Skeletal muscle tissue (tissue), 4 donors: Measurements from ENCODE around the gene TMC1. TPM values are rescaled to one million over a fixed set of nuclear protein-coding genes. Genes with fewer than 3 reads are reported as not detected.

ENCODE experiments used
- H3K27ac ChIP-seq: one replicate; pipeline ENCODE4 v1.7.0; 2013; ENCODE audit warnings: mild to moderate bottlenecking, low read depth, low read length, inconsistent platforms
- H3K27me3 ChIP-seq, 3 donors: one replicate each; pipeline ENCODE4 v1.7.0; 2013; ENCODE audit warnings: low read length in 3 of 3; ENCODE audit not compliant: control insufficient read depth in 3 of 3, insufficient read depth in 3 of 3
- H3K36me3 ChIP-seq, 3 donors: one replicate each; pipeline ENCODE4 v1.7.0; 2013; ENCODE audit warnings: low read length in 3 of 3; ENCODE audit not compliant: control insufficient read depth in 3 of 3, insufficient read depth in 3 of 3
- H3K4me1 ChIP-seq, 3 donors: one replicate each; pipeline ENCODE4 v1.7.0; 2013; ENCODE audit warnings: low read length in 3 of 3, mild to moderate bottlenecking in 3 of 3; ENCODE audit not compliant: control insufficient read depth in 3 of 3, insufficient read depth in 3 of 3
- H3K4me3 ChIP-seq, 3 donors: one replicate each; pipeline ENCODE4 v1.7.0; 2013; ENCODE audit warnings: low read length in 3 of 3
- H3K9ac ChIP-seq, 3 donors: one replicate each; pipeline ENCODE4 v1.7.0; 2013; ENCODE audit warnings: low read length in 3 of 3, mild to moderate bottlenecking in 3 of 3, moderate library complexity in 2 of 3, low read depth in 1 of 3
- H3K9me3 ChIP-seq, 3 donors: one replicate each; pipeline ENCODE4 v1.7.0; 2013; ENCODE audit warnings: low read length in 3 of 3; ENCODE audit not compliant: control insufficient read depth in 3 of 3
- total RNA-seq: library from RNA; depleted of rRNA; stranded (reverse); fragments of >200 nt; gene quantifications from one replicate; pipeline ENCODE4 v1.2.3, GENCODE V29; 2014
- donor health status: Osteomylitis.

The TMC1 gene
- total RNA-seq, 1 donor from 2014 or later: 0.52 TPM

DNA sequence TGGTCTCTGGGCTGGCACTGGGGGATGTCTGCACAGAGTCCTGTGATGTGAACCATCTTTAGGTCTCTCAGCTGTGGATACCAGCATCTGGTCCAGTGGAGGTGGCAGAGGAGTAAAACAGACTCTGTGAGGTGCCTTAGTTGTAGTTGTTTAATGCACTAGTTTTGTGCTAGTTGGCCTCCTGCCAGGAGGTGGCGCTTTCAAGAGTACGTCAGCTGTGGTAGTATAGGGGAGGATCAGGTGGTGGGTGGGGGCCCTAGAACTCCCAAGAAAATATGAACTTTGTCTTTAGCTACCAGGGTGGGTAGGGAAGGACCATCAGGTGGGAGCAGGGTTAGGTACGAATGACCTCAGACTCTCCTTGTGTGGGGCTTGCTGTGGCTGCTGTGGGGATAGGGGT lies 197.1 kb downstream of the TMC1 start:
- H3K4me3 ChIP-seq: no peak overlapping the region
- H3K4me1 ChIP-seq: no peaks in the 10 kb centered on the region
- no peaks in the 10 kb centered on the region for H3K9me3 ChIP-seq
- no peaks in the 10 kb centered on the region for H3K36me3 ChIP-seq
- no peak overlapping the region for H3K27ac ChIP-seq
- H3K9ac ChIP-seq: no peak overlapping the region
- H3K27me3 ChIP-seq: no peaks in the 10 kb centered on the region

DNA sequence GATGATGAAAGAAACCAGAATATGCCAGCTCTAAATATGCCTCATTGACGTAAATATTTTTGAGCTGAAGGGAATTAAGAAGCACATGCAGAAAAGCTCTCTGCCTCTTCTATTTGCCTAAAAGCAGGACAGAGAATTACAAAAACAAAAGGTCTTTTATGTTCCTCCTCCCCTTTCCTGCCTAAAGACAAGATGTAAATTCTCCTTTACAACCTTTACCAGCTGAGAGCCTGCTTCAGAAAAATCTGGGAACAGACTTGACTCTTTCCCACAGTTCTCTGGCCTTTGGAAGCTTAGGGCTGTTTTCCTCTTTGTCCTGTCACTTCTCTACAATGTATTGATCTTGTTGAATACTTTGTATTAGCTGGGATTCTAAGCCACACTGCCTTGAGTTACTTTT lies 199.7 kb downstream of the TMC1 start:
- H3K27me3 ChIP-seq: no peaks in the 10 kb centered on the region
- no peak overlapping the region for H3K4me3 ChIP-seq
- peaks cover 0 to 2% (median 0%) of the 10 kb centered on the region in 3 donors for H3K9me3 ChIP-seq
- H3K9ac ChIP-seq: no peak overlapping the region
- H3K4me1 ChIP-seq: no peaks in the 10 kb centered on the region
- H3K36me3 ChIP-seq: no peaks in the 10 kb centered on the region
- no peak overlapping the region for H3K27ac ChIP-seq

DNA sequence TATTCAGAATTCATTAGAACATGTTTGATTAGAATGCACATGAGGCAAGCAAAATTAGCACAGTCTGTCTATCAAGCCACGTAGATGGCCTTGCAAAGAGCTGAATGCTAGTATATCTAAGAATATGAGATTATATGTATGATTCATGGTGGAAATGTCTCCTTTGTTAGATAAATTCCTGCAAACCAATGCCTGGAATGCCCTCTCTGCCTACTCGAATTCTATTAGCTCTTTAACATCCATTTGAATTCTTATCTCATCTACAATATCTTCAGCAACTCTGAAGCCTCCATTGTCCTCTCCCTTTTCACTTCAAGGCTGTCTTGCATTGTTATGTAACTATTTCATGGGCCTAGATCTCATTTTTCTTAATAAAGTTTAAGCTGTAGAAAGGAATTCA lies 205.5 kb downstream of the TMC1 start:
- no peaks in the 10 kb centered on the region for H3K36me3 ChIP-seq
- no peaks in the 10 kb centered on the region for H3K27me3 ChIP-seq
- no peak overlapping the region for H3K27ac ChIP-seq
- H3K4me1 ChIP-seq: no peaks in the 10 kb centered on the region
- H3K9ac ChIP-seq: no peak overlapping the region
- H3K4me3 ChIP-seq: no peak overlapping the region
- peaks cover 0 to 2% (median 0%) of the 10 kb centered on the region in 3 donors for H3K9me3 ChIP-seq

DNA sequence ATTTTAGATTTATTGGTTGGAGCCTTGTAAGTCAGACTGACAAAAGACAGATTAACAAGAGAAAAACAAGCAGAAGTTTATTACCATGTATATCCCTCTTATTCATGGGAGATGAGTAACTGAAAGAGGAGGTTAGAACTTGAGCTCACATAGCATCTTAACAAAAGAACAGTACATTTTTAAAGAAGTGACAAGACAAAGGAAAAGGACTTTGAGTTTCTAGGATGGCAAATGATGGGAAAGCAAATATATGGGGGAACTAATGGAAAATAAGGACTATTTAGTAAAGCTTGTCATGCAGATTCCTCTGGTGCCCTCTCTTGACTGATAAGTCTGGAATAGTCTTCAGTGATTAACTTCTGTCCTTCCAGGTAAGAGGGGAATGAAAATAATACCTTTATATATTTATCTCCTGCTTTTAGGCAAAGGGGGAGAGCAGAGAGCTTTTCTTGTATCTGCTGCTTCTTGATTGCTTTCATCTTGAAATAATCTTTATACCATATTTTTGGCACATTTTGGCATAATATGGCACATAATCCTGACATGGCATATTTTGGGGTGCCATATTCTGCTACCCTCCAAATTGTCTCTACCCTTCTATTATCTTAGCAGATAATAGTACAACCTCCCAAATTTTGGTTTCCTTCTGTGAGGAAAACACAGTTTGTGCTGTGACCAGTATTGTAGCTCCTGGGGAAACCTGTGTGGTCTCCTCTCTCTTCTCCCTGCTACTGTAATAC lies 206.8 kb downstream of the TMC1 start:
- Histone ChIP-seq H3K9ac (no peak overlapping the region), H3K27me3 (no peaks in the 10 kb centered on the region), H3K4me3 (no peak overlapping the region), H3K27ac (no peak overlapping the region), H3K9me3 (peaks cover 0 to 2% (median 0%) of the 10 kb centered on the region in 3 donors), H3K4me1 (no peaks in the 10 kb centered on the region), H3K36me3 (no peaks in the 10 kb centered on the region)

DNA sequence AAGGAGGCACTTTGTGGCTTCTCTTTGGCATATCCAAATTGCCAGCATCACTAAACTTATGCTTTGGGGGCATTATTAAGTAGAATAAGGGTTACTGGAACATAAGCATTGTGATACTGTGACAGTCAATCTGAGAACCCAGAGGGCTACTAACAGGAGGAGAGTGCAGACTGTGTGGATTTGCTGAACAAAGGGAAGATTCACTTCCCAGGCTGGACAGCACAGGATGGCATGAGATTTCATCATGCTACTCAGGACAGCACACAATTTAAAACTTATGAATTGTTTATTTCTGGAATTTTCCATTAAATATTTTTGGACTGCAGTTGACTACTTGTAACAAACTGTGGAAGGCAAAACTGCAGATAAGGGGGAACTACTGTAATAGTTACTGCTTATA lies 212.5 kb downstream of the TMC1 start:
- no peak overlapping the region for H3K4me3 ChIP-seq
- H3K36me3 ChIP-seq: no peaks in the 10 kb centered on the region
- no peaks in the 10 kb centered on the region for H3K4me1 ChIP-seq
- no peaks in the 10 kb centered on the region for H3K27me3 ChIP-seq
- no peak overlapping the region for H3K27ac ChIP-seq
- H3K9ac ChIP-seq: no peak overlapping the region
- no peaks in the 10 kb centered on the region for H3K9me3 ChIP-seq

DNA sequence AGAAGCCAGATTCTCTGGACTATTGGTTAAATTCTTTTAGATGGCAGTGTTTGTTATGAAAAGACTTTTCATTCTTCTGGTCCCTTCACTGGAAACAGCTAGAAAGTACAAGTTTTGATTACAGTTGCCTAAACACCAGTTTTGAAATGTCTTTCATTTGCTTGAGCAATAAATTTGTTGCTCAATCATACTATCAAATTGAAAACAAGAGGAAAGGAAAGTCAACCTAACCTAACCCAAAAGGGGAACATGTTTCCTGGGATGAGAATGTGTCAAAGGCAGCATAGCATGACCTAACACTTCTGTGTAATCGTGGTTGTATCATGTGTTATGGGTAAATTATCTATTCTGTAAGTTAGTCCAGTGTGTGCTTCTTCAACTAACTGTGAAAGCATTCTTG lies 213.2 kb downstream of the TMC1 start:
- H3K4me1 ChIP-seq: no peaks in the 10 kb centered on the region
- no peak overlapping the region for H3K4me3 ChIP-seq
- no peaks in the 10 kb centered on the region for H3K27me3 ChIP-seq
- no peak overlapping the region for H3K9ac ChIP-seq
- H3K27ac ChIP-seq: no peak overlapping the region
- no peaks in the 10 kb centered on the region for H3K9me3 ChIP-seq
- no peaks in the 10 kb centered on the region for H3K36me3 ChIP-seq

DNA sequence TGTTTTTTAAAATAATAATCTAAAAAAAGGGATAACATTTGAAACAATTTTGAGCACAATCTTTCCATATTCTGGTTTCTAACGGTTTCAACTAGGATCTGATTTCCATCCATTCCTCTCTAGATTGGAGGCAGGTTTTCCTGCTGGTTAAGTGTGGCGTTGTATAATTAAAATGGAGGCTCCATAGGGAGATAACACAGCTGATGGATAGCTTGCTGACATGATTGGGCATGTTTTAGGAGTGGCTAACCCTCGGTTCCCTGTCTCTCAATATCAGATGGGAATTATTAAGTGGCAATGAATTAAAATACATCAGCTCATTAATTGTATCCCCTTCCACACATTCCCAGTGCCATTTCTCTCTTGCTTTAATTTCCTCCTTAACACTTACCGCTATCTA lies 222.4 kb downstream of the TMC1 start:
- Histone ChIP-seq H3K27ac (no peak overlapping the region), H3K4me3 (no peak overlapping the region), H3K27me3 (peaks cover 0 to 2% (median 0%) of the 10 kb centered on the region in 3 donors), H3K9ac (no peak overlapping the region), H3K36me3 (no peaks in the 10 kb centered on the region), H3K4me1 (no peaks in the 10 kb centered on the region), H3K9me3 (no peaks in the 10 kb centered on the region)

DNA sequence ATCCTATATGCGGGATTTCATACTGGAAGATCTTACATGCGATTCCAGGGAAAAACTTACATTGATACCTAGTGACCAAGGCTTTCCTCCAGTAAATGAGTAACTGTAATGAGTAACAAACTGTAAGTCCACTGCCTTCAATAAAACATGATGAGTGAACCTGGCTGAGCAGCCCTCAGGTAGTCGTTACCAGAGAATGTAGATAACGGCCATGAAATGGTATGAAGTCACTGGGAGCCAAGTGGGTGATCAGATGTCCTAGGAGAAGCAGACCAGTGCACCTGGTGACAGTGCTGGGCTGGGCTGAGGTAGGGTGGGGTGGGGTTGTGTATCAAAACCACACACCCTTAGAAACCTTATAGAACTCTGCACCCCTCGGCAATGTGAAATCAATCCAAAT lies 227.9 kb downstream of the TMC1 start:
- H3K27ac ChIP-seq: no peak overlapping the region
- no peak overlapping the region for H3K4me3 ChIP-seq
- H3K9me3 ChIP-seq: no peaks in the 10 kb centered on the region
- H3K36me3 ChIP-seq: no peaks in the 10 kb centered on the region
- H3K27me3 ChIP-seq: peaks cover 0 to 2% (median 0%) of the 10 kb centered on the region in 3 donors
- no peak overlapping the region for H3K9ac ChIP-seq
- H3K4me1 ChIP-seq: no peaks in the 10 kb centered on the region

DNA sequence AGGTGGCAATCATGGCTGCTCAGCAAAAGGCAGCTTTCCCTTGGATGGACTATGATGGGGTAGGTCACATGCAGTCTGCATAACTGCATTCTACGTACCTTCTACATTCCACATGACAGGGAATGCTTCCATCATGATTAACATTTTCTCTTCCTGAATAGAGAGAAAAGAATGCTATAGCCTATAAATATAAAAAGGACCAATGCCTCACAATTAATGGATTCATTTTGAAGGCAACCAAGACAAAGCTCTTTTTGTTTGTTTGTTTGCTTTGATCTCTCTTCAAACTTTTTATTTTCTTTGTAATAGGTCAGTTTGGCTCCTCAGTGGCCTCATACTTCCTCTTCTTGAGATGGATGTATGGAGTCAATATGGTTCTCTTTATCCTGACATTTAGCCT lies 230.1 kb downstream of the TMC1 start:
- H3K36me3 ChIP-seq: no peaks in the 10 kb centered on the region
- no peak overlapping the region for H3K27ac ChIP-seq
- H3K9me3 ChIP-seq: no peaks in the 10 kb centered on the region
- no peak overlapping the region for H3K4me3 ChIP-seq
- H3K27me3 ChIP-seq: no peaks in the 10 kb centered on the region
- H3K4me1 ChIP-seq: no peaks in the 10 kb centered on the region
- no peak overlapping the region for H3K9ac ChIP-seq

DNA sequence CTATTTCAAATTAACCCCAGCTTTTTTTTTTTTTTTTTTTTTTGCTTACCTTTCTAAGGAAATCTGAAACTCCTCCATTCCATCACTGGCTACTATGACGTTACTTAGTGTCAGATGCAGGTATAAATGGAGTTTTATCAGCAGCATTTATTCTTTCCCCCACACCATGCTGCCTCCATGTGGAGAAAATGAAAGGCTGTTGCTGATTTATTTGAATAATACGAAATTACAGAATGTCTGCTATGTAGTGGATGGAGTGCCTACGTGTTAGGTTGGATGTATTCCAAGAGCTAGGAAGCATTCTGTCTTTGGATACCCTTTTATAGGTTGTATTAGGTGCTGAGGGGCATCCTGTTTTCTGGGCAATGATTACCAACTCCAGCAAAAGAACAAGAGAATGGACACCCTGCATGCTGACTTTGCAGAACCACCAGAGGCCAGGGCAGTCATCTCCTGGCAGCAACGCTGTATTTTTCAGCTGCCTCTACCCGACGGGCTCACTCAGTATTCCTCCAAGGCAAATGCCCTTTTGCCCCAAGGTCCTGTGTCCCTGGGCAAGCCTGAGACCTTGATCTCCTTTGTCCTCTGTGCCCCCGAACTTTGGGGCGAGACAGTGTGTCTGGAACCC lies 232.0 kb downstream of the TMC1 start:
- H3K27ac ChIP-seq: no peak overlapping the region
- no peak overlapping the region for H3K9ac ChIP-seq
- no peak overlapping the region for H3K4me3 ChIP-seq
- H3K9me3 ChIP-seq: no peaks in the 10 kb centered on the region
- H3K27me3 ChIP-seq: no peaks in the 10 kb centered on the region
- no peaks in the 10 kb centered on the region for H3K36me3 ChIP-seq
- H3K4me1 ChIP-seq: no peaks in the 10 kb centered on the region
